ENCODE data around the gene HSPA1L. TPM values are rescaled to one million over a fixed set of nuclear protein-coding genes. Genes with fewer than 3 reads are reported as not detected.

HSPA1L gene
- total RNA-seq, 3 donors from 2014 or later (not counting 1 experiment from before 2014, with no cell fraction given) = 2.0 to 4.5 (median 3.6) TPM

GRCh38 chr6:31767096-31767645 lies 47.9 kb downstream of the HSPA1L start:
- no peaks in the 10 kb centered on the region for H3K27me3 Mint-ChIP-seq (ENCODE audit: low read depth in 2 of 2)
- Histone ChIP-seq H3K36me3 (ENCODE audit: control insufficient read depth, insufficient read depth, low read length) (no peaks in the 10 kb centered on the region), H3K27ac (ENCODE audit: low read length) (no peak overlapping the region), H3K9me3 (ENCODE audit: control insufficient read depth, insufficient read depth, low read length) (no peaks in the 10 kb centered on the region), H3K4me3 (ENCODE audit: low read length) (no peak overlapping the region), H3K4me1 (ENCODE audit: control insufficient read depth, insufficient read depth, low read length) (peaks cover 19% of the 10 kb centered on the region), H3K27me3 (ENCODE audit: control insufficient read depth, insufficient read depth, low read length) (no peaks in the 10 kb centered on the region)
- peaks cover 6 to 23% of the 10 kb centered on the region in 2 donors for H3K4me1 Mint-ChIP-seq
- 93% methylated on average over 6 of the region's 6 CpGs for WGBS (ENCODE audit: insufficient coverage)
- H3K36me3 Mint-ChIP-seq = no peaks in the 10 kb centered on the region
- no peaks in the 10 kb centered on the region for H3K9me3 Mint-ChIP-seq
- ATAC-seq = no peak
- DNase-seq = no peak
- intact Hi-C loops (cut with micrococcal nuclease) = no loop called here
- TF ChIP-seq CTCF (IDR thresholded peaks at IDR 0.05) = no peak
- H3K27ac Mint-ChIP-seq = no peak overlapping the region
- H3K4me3 Mint-ChIP-seq = no peak overlapping the region

DNA sequence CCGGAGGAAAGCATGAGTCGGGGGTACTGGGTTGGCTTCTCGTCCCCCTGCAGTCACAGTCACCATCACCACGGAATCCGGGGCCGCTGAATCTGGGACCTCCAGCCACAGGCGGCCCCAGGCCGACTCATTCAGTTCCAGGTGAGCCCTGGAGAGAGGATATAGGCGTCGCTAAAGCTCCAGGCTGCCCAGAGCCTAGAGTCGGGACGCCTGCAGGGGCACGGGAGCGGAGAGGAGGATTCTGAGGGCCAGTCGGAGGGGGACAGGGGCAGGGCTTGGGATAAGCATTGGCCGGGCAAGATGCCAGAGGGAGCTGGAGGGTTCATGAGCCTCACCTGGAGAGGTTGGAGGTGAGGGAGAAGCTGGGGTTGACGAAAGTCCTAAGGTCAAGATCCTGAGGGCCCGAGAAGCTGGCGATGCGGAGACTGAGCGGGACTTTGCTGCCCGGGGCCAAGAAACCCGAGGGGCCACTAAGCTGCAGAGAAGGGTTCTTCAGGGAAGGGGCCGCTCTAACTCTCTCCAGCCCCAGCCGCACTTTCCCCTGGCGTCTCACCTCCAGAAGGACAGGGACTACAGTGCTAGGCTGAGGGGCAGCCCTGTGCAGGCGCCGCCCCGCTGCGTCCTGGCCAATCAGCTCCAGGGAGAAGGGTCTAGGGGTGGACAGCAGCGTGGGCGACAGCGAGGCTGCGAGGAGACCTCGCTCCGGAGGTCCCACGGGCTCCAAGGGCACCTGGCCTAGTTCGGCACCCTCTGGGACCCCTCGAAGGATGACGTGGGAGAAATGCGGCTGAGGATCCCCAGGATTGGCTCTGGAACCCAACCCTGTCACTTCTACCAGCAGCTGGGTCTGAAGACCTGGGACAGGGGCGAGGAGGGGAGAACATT lies 48.9 kb downstream of the HSPA1L start:
- DNase-seq = no peak
- Mint-ChIP-seq H3K27me3 (ENCODE audit: low read depth in 2 of 2) (no peaks in the 10 kb centered on the region), H3K9me3 (no peaks in the 10 kb centered on the region), H3K4me3 (no peak overlapping the region), H3K4me1 (peaks cover 6 to 19% of the 10 kb centered on the region in 2 donors), H3K27ac (no peak overlapping the region), H3K36me3 (no peaks in the 10 kb centered on the region)
- no peak overlapping the region for H3K4me3 ChIP-seq (ENCODE audit: low read length)
- intact Hi-C loops (cut with micrococcal nuclease) = no loop called here
- no peak for TF ChIP-seq CTCF (IDR thresholded peaks at IDR 0.05)
- no peak for ATAC-seq
- peaks cover 3% of the 10 kb centered on the region for H3K36me3 ChIP-seq (ENCODE audit: control insufficient read depth, insufficient read depth, low read length)
- H3K27me3 ChIP-seq (ENCODE audit: control insufficient read depth, insufficient read depth, low read length) = no peaks in the 10 kb centered on the region
- WGBS (ENCODE audit: insufficient coverage) = 90% methylated on average over 42 of the region's 42 CpGs
- H3K4me1 ChIP-seq (ENCODE audit: control insufficient read depth, insufficient read depth, low read length) = peaks cover 10% of the 10 kb centered on the region
- no peak overlapping the region for H3K27ac ChIP-seq (ENCODE audit: low read length)
- H3K9me3 ChIP-seq (ENCODE audit: control insufficient read depth, insufficient read depth, low read length) = no peaks in the 10 kb centered on the region

GRCh38 chr6:31765559-31765909 lies 49.5 kb downstream of the HSPA1L start:
- Mint-ChIP-seq H3K27me3 (ENCODE audit: low read depth in 2 of 2) (no peaks in the 10 kb centered on the region), H3K36me3 (no peaks in the 10 kb centered on the region), H3K27ac (no peak overlapping the region), H3K9me3 (no peaks in the 10 kb centered on the region), H3K4me3 (no peak overlapping the region), H3K4me1 (peaks cover 6 to 17% of the 10 kb centered on the region in 2 donors)
- TF ChIP-seq CTCF (IDR thresholded peaks at IDR 0.05) = no peak
- ATAC-seq (no peak), DNase-seq (no peak)
- Histone ChIP-seq H3K4me1 (ENCODE audit: control insufficient read depth, insufficient read depth, low read length) (peaks cover 9% of the 10 kb centered on the region), H3K36me3 (ENCODE audit: control insufficient read depth, insufficient read depth, low read length) (peaks cover 3% of the 10 kb centered on the region), H3K27me3 (ENCODE audit: control insufficient read depth, insufficient read depth, low read length) (no peaks in the 10 kb centered on the region), H3K27ac (ENCODE audit: low read length) (no peak overlapping the region), H3K9me3 (ENCODE audit: control insufficient read depth, insufficient read depth, low read length) (no peaks in the 10 kb centered on the region), H3K4me3 (ENCODE audit: low read length) (no peak overlapping the region)
- intact Hi-C loops (cut with micrococcal nuclease) = no loop called here
- WGBS (ENCODE audit: insufficient coverage) = 88% methylated on average over 6 of the region's 9 CpGs

Measured in natural killer cell (primary cell).